Mucosa of descending colon (tissue), 3 donors: Measurements from ENCODE around the gene PEF1. TPM values are rescaled to one million over a fixed set of nuclear protein-coding genes. Genes with fewer than 3 reads are reported as not detected.

Experiments
- ATAC-seq: fragments of 200-7000 bp; cut with Tn5 transposase; one replicate; pipeline ENCODE4 v1.9.1; 2020; ENCODE audit warnings: mild to moderate bottlenecking, moderate library complexity
- DNase-seq, 3 donors: peaks; one replicate each; pipeline ENCODE4 v3.0.0-alpha.2; 2020
- H3K36me3 ChIP-seq: fragments of 200-600 bp; one replicate; pipeline ENCODE4 v1.8.0; 2021; ENCODE audit warnings: low read depth, mild to moderate bottlenecking
- H3K4me1 ChIP-seq: fragments of 200-600 bp; one replicate; pipeline ENCODE4 v1.8.0; 2021; ENCODE audit warnings: low read depth, mild to moderate bottlenecking
- H3K4me3 ChIP-seq: fragments of 200-600 bp; one replicate; pipeline ENCODE4 v1.8.0; 2021; ENCODE audit warnings: mild to moderate bottlenecking
- H3K9me3 ChIP-seq: fragments of 200-600 bp; one replicate; pipeline ENCODE4 v1.8.0; 2021; ENCODE audit warnings: mild to moderate bottlenecking
- CTCF ChIP-seq: fragments of 200-600 bp; IDR thresholded peaks from one replicate; pipeline ENCODE4 v1.8.0; 2022; ENCODE audit warnings: antibody characterized with exemption, mild to moderate bottlenecking
- intact Hi-C, 2 donors: fragments of 100-400 bp; cut with DNase I in 1 of 2; cut with micrococcal nuclease in 1 of 2; formaldehyde crosslinking; loops; one replicate each; pipeline versions ENCODE4 v1.11.0 to v1.11.1; 2022; cut with DNase I, micrococcal nuclease
- long read RNA-seq, 2 donors: library from polyadenylated mRNA; unstranded; transcript quantifications; one replicate each; pipeline ENCODE4 v2.0.0, GENCODE V29; 2019 to 2021
- total RNA-seq, 3 donors: library from RNA; stranded (reverse); fragmentation: NEBNext Ultra II Directional in 2 of 3; extraction: Animal tissue kit (Norgen Biotek cat#: 25700) in 2 of 3; gene quantifications; one replicate each; pipeline versions ENCODE4 v1.2.1 to v1.2.4, GENCODE V29; 2021 to 2023
- donor health status: DM: no; HTN: no; CAD: no; lungs with moderate emphysema.
- donor health status: DM: no; HTN: no; CAD: no.
- donor health status: DM: no; HTN: yes; CAD: no.

Gene PEF1
- 10 to 100 TPM; 47.5 to 54.5 (median 52.9) TPM for total RNA-seq
- long read RNA-seq, donor 1, transcript PEF1-201 (5 exons, 1,629 nt), result major isoform, 86 of 100 reads
- long read RNA-seq, donor 1, partial matches to known transcripts, result 8 of 100 reads
- long read RNA-seq, donor 1, other reads (novel, unspliced or antisense), result 4 of 100 reads
- long read RNA-seq, donor 2, transcript PEF1-201 (5 exons, 1,629 nt), result major isoform, 82 of 98 reads
- long read RNA-seq, donor 2, partial matches to known transcripts, result 9 of 98 reads
- long read RNA-seq, donor 2, other reads (novel, unspliced or antisense), result 5 of 98 reads

- Histone ChIP-seq H3K4me1 (peaks cover 12% of the 10 kb centered on the region), H3K4me3 (peak within 1 kb of the TSS; percentile 58), H3K9me3 (no peaks in the 10 kb centered on the region), H3K36me3 (no peaks in the 10 kb centered on the region)
- no peak for TF ChIP-seq CTCF
- peak; percentile 97 for ATAC-seq
- intact Hi-C loops, result no loop called here
- peak; percentile 99 to 100 (median 100) for DNase-seq
Measured at GRCh38 chr1:31644560-31645273, at the start of gene PEF1. Gene PEF1 (minus strand): TSS chr1:31644876. CDS start chr1:31644864, 12 bp downstream.

GRCh38 chr1:31693231-31693630, 48.6 kb upstream of the PEF1 start:
- no peaks in the 10 kb centered on the region for H3K4me1 ChIP-seq
- TF ChIP-seq CTCF, result no peak
- no peaks in the 10 kb centered on the region for H3K9me3 ChIP-seq
- no peak for DNase-seq
- ATAC-seq, result no peak
- H3K4me3 ChIP-seq, result no peak overlapping the region
- no peaks in the 10 kb centered on the region for H3K36me3 ChIP-seq
- intact Hi-C loops, result no loop called here

- DNase-seq, result no peak
- Histone ChIP-seq H3K9me3 (no peaks in the 10 kb centered on the region), H3K36me3 (no peaks in the 10 kb centered on the region), H3K4me1 (no peaks in the 10 kb centered on the region), H3K4me3 (no peak overlapping the region)
- no peak for ATAC-seq
- intact Hi-C loops, result no loop called here
- TF ChIP-seq CTCF, result no peak
Measured at GRCh38 chr1:31691951-31692350, 47.3 kb upstream of the PEF1 start.

- Histone ChIP-seq H3K9me3 (no peaks in the 10 kb centered on the region), H3K36me3 (no peaks in the 10 kb centered on the region), H3K4me1 (no peaks in the 10 kb centered on the region), H3K4me3 (no peak overlapping the region)
- ATAC-seq (no peak), DNase-seq (no peak)
- intact Hi-C loops, result no loop called here
- TF ChIP-seq CTCF, result no peak
Measured at GRCh38 chr1:31691446-31691845, 46.8 kb upstream of the PEF1 start.

GRCh38 chr1:31690921-31691320, 46.2 kb upstream of the PEF1 start:
- TF ChIP-seq CTCF, result no peak

More at GRCh38 chr1:31690921-31691320, 46.2 kb upstream of the PEF1 start:
- DNase-seq (no peak), ATAC-seq (no peak)
- H3K4me1 ChIP-seq, result no peaks in the 10 kb centered on the region
- H3K36me3 ChIP-seq, result no peaks in the 10 kb centered on the region
- no peak overlapping the region for H3K4me3 ChIP-seq
- intact Hi-C loops, result no loop called here
- no peaks in the 10 kb centered on the region for H3K9me3 ChIP-seq
